Stimulated activated CD8-positive, alpha-beta memory T cell treated with anti-CD3 and anti-CD28 coated beads, Interleukin-15, amount 100 ng/mL, for 24 hours (primary cell): ENCODE results near the gene PRPF19.
"Not testable (repeated sequence)": the region's sequence is repeated elsewhere in the genome, so short reads cannot be mapped to it uniquely, and the experiment has no call there.

Source experiments
- DNase-seq: peaks from one replicate; pipeline ENCODE4 v3.0.0-alpha.2; 2020; ENCODE audit warnings: low read depth

Gene PRPF19

DNA sequence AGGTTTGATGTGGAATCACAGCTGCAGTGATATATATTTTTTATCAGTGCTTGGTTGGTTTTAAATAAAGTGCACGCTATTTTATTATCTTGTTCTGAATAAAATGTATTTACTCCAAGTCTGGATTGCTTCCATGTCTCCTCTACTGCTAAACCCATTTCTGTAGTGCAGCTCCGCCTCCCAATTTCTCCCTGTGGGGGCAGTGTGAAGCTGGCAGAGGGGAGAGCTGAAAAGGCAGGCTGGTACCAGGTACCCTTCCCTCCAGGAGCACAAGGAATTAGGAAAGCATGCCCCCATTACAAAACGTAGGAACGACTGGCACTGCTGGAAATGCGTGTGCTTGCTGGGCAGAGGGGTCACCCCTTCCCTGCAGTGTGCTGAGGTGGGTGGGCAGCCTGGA, 16.9 kb upstream of the PRPF19 start:
- DNase-seq, result no peak

DNA sequence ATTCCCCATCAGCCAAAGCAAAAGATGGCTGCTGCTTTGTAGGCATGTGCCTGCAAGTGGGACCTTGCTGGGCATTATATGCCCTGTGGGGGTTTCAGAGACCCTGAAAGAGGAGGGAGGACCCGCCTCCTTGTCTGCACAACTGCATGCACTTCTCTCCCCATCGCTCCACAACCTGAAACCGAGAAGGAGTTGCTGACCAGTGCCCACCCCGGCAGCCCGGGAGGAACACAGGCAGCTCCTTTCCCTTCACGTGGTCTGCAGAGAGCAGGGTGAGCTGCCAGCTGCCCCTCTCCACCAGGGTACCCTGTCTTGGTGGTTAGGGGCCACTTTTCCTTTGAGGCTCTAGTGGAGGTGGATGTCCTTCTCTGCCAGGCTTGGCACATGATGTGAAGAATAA, 16.5 kb upstream of the PRPF19 start:
- no peak for DNase-seq

DNA sequence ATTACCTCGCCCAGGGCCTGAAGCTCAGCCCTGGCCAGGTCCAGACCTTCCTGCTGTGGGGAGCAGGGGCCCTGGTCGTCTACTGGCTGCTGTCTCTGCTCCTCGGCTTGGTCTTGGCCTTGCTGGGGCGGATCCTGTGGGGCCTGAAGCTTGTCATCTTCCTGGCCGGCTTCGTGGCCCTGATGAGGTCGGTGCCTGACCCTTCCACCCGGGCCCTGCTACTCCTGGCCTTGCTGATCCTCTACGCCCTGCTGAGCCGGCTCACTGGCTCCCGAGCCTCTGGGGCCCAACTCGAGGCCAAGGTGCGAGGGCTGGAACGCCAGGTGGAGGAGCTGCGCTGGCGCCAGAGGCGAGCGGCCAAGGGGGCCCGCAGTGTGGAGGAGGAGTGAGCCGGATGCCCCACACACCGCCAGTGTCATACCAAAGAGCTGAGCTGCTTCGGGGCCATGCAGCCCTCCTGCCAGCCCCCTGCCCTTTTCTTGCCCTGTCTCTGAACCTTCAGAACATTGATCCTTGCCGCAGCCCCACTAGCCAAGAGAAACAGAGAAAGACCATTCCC, 15.5 kb upstream of the PRPF19 start:
- DNase-seq, result no peak

DNA sequence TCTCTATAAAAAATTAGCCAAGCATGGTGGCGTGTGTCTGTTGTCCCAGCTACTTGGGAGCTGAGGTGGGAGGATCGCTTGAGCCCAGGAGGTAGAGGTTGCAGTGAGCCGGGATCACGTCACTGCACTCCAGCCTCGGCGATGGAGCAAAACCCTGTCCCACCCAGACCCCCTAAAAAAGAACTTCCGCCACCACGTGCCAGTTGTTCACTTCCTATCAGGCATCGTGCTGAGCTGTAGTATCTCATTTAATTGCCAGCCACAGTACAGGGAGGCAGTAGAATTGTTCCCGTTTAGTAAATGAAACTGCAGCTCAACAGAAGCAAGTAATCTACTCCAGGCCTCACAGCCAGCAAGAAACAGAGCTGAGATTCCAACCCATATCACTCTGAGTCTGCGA, 14.9 kb upstream of the PRPF19 start:
- DNase-seq, result no peak

DNA sequence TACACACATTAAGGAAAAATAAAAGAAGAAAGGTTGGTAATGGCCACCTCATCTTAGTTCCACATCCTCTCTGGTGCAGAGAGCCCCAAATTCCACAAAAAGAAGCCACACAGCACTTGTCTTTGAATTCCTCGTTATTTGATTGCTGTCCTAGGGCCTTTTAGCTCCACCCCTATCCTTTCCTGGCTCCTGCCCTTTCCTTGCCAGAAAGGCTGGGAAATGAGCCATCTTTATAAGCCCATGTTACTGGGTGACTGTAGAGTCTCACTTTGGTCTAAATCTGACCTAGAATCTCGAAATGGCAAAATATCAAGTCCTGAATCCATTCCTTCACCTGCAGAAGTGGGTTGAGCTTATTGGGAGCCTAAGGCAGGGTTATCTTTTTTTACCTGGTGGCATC, 13.6 kb upstream of the PRPF19 start:
- no peak for DNase-seq

DNA sequence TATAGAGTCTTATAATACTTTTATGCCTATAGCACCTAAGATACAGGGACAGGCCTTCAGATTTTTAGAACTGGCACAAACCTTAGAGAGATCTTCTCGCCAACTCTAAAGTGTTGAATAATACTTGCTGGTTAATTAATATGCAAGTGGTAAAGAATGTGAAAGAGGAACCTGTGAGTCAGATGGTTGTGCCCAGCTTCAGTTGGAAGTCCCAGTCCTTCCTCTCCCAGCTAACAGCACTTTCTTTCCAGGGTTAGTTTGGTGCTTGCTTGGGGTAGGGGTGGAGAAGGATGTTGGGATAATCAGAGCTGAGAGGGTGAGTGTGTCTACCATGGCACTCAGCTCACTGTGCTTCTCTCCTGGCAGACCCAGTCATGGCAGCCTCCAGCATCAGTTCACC, 12.9 kb upstream of the PRPF19 start:
- DNase-seq, result no peak

DNA sequence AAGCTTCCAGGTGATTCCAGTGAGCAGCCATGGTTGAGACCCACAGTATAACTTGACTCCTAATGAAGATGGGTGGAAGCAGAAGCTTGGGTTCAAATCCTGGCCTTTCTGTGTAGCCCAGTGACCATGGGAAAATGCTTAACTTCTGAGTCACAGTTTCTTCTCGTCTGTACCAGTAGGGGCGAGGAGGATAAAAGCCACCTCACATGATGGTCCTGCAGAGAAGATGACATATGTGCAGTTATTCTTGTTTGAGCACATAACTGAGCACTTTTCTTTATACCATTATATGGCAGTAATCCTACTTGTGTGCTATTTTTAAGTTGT, 12.5 kb upstream of the PRPF19 start:
- DNase-seq, result no peak

DNA sequence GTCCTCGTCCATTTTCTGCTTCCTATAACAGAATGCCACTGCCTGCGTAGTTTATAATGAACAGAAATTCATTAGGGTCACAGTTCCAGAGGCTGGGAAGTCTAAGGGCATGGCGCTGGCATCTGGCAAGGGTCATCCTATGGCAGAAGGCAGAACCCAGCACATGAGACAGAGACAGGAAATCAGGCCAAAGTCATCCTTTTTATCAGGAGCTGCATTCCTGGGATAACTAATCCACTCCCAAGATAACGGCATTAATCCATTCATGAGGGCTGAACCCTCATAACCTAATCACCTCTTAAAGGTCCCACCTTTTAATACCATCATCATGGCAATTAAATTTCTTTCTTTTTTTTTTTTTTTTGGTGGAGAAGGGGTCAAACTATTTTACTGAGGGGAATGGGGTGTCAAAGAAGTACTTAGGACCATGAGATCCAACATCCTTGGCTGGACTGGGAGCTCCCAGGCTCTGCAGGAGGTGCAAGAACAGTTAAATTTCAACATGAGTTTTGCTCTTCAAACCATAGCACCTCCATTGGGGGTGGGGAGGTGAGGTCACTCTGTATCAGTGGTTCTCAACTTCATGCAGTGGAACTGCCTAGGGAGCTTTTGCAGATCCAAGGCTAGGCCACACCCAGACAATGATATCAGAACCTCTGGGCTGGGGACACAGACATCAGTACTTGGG, 12.0 kb upstream of the PRPF19 start:
- no peak for DNase-seq

DNA sequence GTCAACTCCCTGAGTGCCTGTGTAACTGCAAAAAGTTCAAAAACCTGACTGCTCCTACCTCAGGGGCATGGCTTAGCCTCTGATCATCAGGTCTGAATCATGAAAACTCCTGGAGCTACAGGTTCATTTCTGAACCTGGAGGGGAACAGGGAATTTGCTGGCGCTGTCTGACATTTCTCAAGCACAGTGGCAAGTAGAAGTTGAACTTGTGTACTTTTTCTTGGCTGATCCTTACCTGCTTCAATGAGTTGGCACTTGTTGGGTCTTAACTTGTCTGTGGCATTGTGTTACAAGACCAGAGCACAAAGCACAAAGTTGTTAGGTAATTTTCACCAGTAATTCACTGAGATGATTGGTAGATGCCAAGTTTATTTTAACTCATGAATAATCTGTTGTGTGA, 10.9 kb upstream of the PRPF19 start:
- DNase-seq, result no peak

DNA sequence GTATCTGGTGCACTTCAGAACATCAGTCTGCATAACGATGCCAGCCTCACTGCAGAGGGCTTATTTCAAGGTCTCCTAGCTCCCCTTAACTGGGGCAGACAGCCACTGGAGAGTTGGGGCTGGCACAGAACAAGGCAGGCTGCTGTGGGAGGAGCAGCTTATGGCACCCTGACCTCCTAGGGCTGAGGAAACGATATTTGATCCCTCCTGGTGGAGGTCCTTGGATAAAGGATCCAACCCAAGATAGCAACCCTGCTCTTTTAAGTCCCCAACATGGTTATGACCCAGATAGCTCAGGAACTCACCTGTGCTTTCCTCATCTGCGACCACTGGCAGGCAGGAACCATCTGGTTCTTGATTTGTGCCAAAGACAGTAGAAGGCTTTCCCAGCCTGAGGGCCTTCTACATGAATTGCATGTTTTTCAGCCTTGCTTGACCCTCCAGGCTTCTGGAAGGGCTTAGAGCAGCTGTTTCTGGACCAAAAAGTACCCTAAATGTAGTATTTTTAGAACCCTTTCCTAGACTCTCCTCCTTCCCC, 10.4 kb upstream of the PRPF19 start:
- DNase-seq, result no peak

DNA sequence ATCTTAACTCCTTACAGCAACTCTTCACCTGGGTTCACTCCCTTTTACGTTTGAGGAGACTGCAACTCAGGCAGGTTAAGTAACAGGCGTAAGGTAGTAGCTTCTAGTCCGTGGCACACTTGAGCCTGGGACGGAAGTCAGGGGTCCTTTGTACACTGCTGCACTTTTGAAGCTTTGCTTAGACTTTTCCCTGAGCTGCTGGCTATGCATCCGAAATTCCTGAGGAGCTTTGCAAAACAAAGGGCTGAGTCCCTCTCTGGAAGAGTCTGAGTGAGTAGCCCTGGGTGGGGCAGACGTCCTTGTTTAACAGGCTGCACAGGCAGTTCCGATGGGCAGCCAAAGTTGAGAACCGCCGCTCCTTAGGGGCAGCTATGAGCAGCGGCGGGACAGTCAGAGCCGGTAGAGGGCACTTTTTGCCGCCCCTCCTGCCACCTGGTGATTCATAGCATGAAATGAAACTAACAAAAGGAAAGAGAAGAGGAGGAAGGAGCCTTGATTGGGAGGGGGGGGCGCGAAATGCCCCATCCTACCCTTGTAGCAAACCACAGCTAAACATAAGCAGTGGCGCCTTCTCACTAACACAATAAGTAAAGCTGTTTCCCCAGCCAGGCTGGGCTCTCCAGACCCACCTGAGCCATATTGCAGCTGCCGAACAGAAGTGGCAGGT, 9.0 kb upstream of the PRPF19 start:
- peak; percentile 26 for DNase-seq

DNA sequence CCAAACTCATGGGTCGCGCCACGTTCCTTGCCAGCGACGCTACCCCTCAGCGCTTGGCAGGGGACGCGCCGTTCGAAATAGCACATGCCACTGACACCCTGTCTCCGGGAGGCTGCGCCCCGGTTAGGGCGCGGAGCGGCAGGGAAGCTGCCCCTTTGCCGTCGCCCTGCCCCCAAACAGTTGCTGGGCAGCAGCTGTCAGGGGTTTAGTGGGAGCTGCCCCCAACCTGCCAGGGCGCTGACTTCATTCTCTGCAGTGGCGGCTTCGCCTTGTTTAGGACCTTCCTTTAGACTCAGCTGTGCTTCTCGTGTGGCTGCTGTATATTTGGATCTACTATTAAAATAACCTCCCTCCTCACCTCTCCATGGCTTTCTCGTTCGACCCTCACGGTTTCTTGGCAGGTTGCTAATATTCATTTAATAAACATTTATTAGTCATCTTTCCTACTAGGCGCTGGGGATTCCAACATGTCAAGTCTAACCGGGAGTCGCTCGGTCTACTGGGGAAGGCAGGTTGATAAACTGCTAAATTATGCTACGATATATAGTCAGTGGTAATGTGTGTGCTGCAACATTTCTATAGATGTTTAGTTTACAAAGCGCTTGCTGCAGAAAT, 8.4 kb upstream of the PRPF19 start:
- DNase-seq, result no peak

DNA sequence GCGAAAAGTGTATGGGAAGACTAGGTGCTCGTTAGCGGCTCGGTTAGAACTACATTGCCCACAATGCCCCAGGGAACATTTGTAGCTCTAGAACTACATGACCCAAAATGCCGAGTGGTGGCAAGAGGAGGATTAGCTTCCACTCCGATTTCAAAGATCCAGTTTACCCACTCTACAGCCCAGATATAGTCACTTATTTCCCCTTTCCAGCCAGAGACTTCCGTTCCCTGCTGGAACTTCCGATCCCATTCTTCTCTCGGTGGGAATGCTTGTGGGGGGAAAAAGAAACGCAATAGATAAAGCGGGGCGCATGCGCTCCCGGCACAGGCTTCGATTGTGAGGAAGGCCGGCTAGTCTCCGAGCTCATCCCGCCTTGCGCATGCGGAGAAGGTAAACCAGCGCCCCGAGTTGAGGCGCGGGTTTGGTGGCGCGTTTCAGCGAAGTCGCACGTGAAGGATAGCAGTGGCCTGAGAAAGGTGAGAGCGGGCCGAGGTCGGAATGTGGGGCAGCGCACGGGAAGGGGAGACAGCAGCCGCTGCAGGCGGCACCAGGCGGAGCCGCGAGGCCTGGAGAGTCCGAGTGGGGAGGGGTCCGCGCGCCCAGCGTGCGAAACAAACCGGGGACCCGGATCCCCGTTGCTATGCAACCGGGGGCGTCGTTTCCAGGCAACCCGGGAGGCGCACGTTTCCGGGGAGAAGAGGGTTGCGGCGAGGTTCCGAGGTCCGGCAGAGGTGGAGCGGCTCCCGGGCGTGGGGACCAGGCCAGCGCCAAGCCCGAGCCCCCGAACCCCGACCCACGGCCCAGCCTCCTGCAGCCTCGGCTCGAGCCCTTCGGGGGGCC, 7.6 kb upstream of the PRPF19 start, which contains the start of gene TMEM109:
Gene TMEM109 (plus strand): TSS at position 366 of the 840 bp plus-strand sequence. CDS start 5,536 bp downstream, outside the sequence.
- peak; percentile 72 for DNase-seq

DNA sequence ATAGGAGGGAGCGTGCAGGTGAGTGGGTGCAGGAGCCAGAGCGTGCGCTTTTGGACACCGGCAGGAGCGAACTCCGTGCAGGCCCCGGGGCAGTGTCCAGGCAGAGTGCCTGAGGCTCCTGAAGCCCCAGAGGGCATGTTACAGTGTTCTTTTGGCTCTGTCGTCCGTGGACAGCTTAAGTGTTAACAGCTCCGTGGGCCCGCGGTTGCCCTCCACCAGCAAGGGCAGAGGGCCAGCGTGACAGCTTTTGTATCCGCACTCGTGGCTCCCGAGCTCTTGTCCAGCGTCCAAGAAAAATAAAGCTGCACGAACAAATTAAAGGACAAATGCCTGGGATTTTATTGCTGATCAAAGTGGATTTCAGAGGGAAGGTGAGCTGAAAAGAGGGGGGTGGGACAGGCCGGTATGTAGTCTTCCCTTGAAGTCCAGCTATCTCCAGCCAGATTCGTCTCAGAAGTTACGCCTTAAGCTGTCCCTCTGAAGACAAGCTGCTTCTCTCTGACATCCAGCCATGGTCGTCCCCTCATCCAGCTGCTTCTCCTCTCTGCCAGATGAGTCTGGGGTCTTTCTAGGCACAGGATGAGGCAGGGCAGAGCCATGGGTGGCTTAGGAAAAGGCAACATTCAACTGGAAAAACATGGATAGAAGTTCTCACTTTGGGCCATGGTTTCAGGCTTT, 6.6 kb upstream of the PRPF19 start:
- no peak for DNase-seq

DNA sequence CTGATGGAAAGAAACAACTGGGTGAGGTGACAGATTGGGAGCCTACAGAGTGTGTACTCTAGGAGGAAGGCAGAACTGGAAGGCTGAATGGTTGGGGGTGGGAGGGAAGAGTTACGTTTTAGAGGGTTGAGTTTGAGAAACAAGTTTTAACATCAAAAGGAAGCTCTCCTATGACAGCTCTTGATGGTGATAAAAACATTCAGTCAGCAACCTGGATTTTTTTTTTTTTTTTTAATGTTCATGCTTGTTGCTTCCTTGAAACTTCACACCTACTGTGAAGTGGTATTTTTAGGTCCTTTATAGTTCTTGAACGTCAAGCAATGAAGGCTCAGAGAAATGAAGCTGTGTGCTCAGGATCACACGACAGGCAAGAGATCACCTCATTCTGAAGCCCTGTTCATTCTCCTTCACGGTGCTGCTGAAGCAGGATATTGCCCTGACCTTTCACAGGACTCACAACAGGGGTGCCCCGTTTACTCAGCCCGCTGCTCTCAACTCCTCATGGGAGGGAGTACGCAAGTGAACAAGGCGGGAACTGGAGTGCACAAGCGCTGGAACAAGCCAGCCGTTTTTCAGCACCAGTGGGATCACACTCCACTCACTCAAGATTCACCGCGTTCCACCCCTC, 6.0 kb upstream of the PRPF19 start:
- DNase-seq, result no peak

DNA sequence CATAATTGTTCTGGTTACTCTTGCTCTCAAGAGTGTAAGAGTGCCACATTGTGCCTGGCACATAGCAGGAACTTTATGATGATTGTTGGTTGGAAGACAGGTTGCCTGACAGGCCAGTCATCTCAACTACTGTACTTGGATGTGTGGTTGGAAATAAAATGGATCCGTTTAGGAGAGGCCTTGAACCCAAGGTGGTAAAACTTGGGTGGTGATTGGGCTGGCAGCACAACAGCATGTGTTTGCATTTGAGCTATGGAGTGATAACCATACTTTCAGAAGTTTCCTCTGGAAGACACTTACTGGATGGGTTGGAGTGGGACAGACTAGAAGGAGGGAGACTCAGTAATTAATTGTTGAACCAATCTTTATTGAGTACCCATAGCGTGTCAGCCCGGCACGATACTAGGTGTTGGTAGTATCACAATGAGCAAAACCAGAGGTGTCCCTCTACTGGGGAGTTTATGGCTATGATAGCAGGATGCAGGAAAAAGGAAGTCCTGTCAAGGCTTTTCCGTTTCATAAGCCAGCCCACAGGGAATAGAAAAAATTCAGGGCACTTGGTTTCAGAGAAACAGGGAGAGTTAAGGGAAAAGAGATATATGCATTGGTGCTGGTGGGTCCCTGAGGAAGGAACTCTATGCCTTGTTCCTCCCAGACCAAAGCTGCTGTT, 4.5 kb upstream of the PRPF19 start:
- no peak for DNase-seq

DNA sequence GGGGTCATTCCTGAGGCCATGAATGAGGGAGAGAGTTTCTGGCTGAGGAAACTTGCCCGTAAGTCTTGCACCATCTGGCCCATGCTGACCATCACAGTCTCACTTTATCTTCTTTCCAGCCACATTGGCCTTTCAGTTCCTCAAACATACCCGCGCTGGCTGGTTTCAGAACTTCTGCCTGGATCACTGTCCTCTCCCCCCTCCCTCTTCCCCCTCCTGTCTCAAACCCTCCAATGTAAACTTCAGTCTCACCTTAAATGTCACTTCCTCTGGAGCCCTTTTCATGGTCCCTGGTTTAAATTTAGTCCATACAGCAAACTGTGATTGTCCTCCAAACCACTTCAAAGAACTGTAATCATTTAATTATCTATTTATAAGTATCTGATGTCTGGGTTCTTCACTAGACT, 3.9 kb upstream of the PRPF19 start:
- DNase-seq, result no peak

DNA sequence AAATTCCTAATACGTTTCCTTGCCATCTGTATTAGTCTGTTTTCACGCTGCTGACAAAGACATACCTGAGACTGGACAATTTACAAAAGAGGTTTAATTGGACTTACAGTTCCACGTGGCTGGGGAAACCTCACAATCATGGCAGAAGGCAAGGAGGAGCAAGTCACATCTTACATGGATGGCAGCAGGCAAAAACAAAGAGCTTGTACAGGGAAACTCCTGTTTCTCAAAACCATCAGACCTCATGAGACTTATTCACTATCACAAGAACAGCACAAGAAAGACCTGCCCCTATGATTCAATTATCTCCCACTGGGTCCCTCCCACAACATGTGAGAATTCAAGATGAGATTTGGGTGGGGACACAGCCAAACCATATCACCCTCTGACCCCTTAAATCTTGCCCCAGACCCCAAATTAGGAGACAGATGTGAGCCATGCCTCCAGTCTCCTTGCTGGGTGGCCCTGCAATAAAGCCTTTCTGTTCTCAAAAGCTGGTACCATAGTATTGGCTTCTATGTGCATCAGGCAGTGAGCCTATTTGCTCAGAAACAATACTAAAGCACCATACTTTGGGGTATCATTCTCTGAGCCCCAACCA, 3.4 kb upstream of the PRPF19 start:
- DNase-seq, result not testable (repeated sequence)

DNA sequence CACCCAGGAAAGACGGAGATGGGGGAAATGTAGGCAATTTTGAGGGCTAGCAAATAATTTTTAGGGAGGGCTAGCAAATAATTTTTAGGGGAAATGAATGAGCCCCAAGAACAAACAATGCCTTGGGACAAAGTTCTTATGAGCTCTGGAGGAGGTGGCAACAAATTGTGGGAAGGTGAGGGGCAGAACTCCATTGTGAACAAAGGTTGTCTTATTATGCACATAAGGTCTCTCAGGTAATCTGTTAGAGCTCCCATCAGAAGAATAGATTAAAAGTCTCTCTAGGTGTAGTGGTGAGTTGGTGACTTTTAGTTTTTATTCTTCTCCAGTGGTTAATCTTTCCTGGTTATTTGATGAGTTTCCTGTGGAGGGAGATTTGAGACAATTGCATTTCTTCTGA, 2.4 kb upstream of the PRPF19 start:
- no peak for DNase-seq

DNA sequence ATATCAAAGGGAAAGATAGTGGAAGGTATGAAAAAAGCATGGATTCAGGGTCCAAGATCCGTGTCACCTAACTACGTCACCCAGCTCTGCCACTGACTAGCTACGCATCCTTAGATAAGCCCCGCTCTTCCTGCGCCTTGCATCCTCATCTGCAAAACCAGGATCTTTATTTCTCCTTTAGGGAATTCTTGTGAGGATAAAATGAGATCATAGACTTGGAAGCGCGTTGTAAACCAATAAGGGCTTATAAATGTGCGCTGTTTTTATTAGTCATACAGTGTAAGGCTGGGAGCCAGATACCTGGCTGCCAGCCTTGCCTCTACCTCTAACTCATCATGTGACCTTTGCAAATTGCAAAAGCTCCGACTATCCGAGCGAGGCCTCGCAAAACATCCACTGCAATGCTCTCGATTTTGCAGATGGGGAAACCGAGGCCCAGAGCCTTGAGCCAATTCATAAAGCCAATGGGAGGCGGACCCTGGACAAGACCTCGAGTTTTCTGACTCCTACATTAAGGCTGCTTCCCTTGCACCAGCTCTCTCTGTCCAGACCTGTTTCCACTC, 753 bp downstream of the PRPF19 start:
- no peak for DNase-seq
